ENCODE measurements around the gene NDUFA6.

NDUFA6 gene

GRCh38 chr22:42069801-42070516 lies 20.6 kb downstream of the NDUFA6 start:
- no peak for DNase-seq

GRCh38 chr22:42068291-42068690 lies 22.3 kb downstream of the NDUFA6 start:
- no peak for DNase-seq

- no peak for DNase-seq
These were observed 22.8 kb downstream of the NDUFA6 start for GRCh38 chr22:42067671-42068251.

- DNase-seq = no peak
These were observed 23.6 kb downstream of the NDUFA6 start for GRCh38 chr22:42066937-42067336.

- DNase-seq = no peak
These were observed 24.3 kb downstream of the NDUFA6 start for GRCh38 chr22:42066126-42066761.

- DNase-seq = no peak
These were observed 25.0 kb downstream of the NDUFA6 start for GRCh38 chr22:42065438-42066125.

- DNase-seq = no peak
These were observed 25.9 kb downstream of the NDUFA6 start for GRCh38 chr22:42064629-42065028.

- DNase-seq = no peak
These were observed 27.9 kb downstream of the NDUFA6 start for GRCh38 chr22:42062506-42063170.

- no peak for DNase-seq
These were observed 29.5 kb downstream of the NDUFA6 start for GRCh38 chr22:42061041-42061440.

GRCh38 chr22:42060489-42060888 lies 30.1 kb downstream of the NDUFA6 start:
- no peak for DNase-seq

GRCh38 chr22:42056757-42057511 lies 33.6 kb downstream of the NDUFA6 start:
- no peak for DNase-seq

GRCh38 chr22:42052765-42053164 lies 37.8 kb downstream of the NDUFA6 start:
- DNase-seq = no peak

- DNase-seq = no peak
These were observed 39.9 kb downstream of the NDUFA6 start for GRCh38 chr22:42050641-42051180.

- no peak for DNase-seq
These were observed 48.8 kb downstream of the NDUFA6 start for GRCh38 chr22:42041784-42042183.

- DNase-seq = no peak
These were observed 51.3 kb downstream of the NDUFA6 start for GRCh38 chr22:42039271-42039670.
